Astrocyte of the spinal cord (primary cell): ENCODE measurements around the gene EFCAB10.

Experiments used
- DNase-seq: peaks from one replicate; pipeline ENCODE4 v3.0.0; 2011; ENCODE audit warnings: low read depth, low spot score
- H3K4me3 ChIP-seq: 2 replicates; pipeline ENCODE4 v1.5.1; 2011; ENCODE audit warnings: low read depth, mild to moderate bottlenecking, low read length, moderate library complexity
- in situ Hi-C: cut with HindIII; loops from 2 replicates; pipeline ENCODE4 v1.10.0; 2017; ENCODE audit warnings: low sequenced_read_pairs
- TF ChIP-seq, protein P1 (sequence below): IDR thresholded peaks from 2 replicates; pipeline ENCODE4 v1.5.1; 2012; ENCODE audit warnings: low read depth, mild to moderate bottlenecking, low read length, inconsistent platforms

EFCAB10 gene, protein sequence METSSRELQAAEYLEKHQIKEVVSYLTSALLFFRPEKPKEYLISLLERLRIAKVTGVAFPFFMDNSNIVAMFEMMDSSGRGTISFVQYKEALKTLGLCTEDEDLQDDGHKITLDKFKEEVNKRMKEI

DNA sequence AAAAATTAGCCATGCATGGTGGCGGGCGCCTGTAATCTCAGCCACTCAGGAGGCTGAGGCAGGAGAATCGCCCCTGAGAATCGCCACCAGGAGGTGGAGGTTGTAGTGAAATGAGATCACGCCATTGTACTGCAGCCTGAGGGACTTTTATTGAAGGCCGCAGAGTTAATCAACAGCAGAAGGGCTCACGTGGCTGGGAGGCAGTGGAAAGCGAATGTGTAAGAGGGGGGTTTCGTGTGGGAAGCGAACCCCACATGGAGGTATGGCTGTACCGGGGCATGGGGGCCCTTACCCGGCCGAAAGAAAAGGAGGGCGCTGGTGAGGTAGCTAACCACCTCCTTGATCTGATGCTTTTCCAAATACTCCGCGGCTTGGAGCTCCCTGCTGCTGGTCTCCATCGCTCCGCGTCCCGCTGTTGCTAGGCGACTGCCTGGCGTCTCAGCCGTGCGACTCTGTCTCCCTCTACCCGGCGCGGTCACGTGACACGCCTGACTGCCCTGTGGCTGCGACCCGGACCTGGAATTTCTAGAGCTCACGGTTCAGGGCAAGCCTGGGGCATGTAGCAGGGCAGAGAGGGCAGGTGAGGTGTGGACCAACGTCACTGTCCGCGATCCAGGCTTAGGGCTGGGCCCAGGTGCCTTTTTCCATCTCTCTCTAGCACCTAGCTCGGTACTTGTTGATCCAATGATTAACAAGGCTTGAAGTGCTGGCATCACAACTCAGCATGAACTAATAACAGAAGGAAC, at the start of gene EFCAB10:
Gene EFCAB10, minus strand, starts transcription at position 428 of the 746 bp plus-strand sequence. Its CDS starts 30 bp downstream, at position 398.
- peak within 1 kb of the TSS; percentile 47 for H3K4me3 ChIP-seq
- in situ Hi-C loops: no loop called here
- DNase-seq: peak; percentile 60
- TF ChIP-seq, protein P1, sequence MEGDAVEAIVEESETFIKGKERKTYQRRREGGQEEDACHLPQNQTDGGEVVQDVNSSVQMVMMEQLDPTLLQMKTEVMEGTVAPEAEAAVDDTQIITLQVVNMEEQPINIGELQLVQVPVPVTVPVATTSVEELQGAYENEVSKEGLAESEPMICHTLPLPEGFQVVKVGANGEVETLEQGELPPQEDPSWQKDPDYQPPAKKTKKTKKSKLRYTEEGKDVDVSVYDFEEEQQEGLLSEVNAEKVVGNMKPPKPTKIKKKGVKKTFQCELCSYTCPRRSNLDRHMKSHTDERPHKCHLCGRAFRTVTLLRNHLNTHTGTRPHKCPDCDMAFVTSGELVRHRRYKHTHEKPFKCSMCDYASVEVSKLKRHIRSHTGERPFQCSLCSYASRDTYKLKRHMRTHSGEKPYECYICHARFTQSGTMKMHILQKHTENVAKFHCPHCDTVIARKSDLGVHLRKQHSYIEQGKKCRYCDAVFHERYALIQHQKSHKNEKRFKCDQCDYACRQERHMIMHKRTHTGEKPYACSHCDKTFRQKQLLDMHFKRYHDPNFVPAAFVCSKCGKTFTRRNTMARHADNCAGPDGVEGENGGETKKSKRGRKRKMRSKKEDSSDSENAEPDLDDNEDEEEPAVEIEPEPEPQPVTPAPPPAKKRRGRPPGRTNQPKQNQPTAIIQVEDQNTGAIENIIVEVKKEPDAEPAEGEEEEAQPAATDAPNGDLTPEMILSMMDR: peak; percentile 6

GRCh38 chr7:105625986-105626385, 44.7 kb upstream of the EFCAB10 start:
- DNase-seq: no peak
- no peak overlapping the region for H3K4me3 ChIP-seq
- in situ Hi-C loops: no loop called here
- TF ChIP-seq, protein P1: no peak

GRCh38 chr7:105623906-105624305, 42.6 kb upstream of the EFCAB10 start:
- DNase-seq: no peak
- in situ Hi-C loops: no loop called here
- H3K4me3 ChIP-seq: no peak overlapping the region
- TF ChIP-seq, protein P1: no peak

DNA sequence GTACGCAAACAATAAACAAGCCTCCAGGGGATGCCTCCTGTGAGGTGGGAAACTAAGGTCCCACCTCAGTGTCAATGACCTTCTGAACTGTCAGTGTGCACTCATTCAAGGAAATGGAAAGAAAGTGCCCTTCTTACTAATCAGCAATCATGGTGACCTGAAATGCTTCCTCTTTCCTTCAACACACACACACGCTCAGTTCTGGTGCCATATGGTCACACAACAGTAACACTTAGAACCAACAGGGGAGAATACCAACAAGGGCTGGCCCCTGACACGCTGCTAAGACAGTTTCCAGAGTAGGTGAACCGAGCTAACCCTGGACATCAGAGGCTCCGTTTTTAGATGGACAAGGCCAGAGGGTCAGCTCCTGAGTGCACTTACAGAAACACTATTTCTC, 42.1 kb upstream of the EFCAB10 start:
- DNase-seq: no peak
- in situ Hi-C loops: no loop called here
- H3K4me3 ChIP-seq: no peak overlapping the region
- TF ChIP-seq, protein P1: no peak

GRCh38 chr7:105622106-105622731, 40.9 kb upstream of the EFCAB10 start:
- DNase-seq: no peak
- in situ Hi-C loops: no loop called here
- no peak overlapping the region for H3K4me3 ChIP-seq
- TF ChIP-seq, protein P1: no peak

GRCh38 chr7:105621617-105622016, 40.3 kb upstream of the EFCAB10 start:
- no peak overlapping the region for H3K4me3 ChIP-seq
- TF ChIP-seq, protein P1: no peak
- DNase-seq: peak; percentile 59
- in situ Hi-C loops: no loop called here
